Pulmonary artery endothelial cell (primary cell): ENCODE data around the gene RPL41. TPM values are rescaled to one million over a fixed set of nuclear protein-coding genes. Genes with fewer than 3 reads are reported as not detected.
A peak's percentile ranks its signal among the peaks of the same experiment; 100 is the strongest.
"Not testable (repeated sequence)": the region's sequence is repeated elsewhere in the genome, so short reads cannot be mapped to it uniquely, and the experiment has no call there.

ENCODE experiments used
- DNase-seq: peaks from one replicate; pipeline ENCODE4 v3.0.0-alpha.2; 2011; ENCODE audit warnings: low read depth, low spot score
- total RNA-seq: library from RNA; depleted of rRNA; stranded (reverse); fragments of >200 nt; gene quantifications from 2 replicates; pipeline ENCODE4 v1.2.3, GENCODE V29; 2014

Gene RPL41
- total RNA-seq, 1 donor from 2014 or later = 3,966 TPM

DNA sequence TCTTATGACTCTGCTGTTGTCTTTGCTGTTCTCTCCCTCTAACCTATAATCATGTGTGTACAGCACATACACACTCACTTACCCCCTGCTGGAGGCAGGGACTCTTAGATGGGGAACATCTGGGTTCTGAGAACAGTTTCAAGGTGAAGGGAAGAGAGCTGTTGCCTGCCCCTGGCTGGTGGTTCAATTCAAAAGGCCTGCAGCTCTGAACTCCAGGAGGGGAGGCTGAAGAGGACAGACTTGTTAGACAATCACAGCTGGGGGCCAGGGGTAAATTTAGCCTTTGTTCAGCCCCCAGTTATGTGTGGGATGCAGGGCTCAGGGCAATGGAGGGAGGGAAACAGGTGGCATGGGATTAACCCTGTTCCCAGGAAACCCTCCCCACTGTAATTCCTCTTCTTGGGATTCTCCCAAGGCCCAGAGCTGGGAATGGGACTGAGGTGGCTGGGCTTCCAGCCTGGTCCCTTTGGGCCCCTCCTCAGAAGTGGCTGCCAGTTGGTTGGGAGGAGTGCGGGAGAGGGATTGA lies 37.9 kb downstream of the RPL41 start:
- DNase-seq = no peak

- DNase-seq = no peak
Measured at GRCh38 chr12:56154818-56155217, 38.4 kb downstream of the RPL41 start.

- DNase-seq = no peak
Measured at GRCh38 chr12:56155256-56155845, 38.9 kb downstream of the RPL41 start.

DNA sequence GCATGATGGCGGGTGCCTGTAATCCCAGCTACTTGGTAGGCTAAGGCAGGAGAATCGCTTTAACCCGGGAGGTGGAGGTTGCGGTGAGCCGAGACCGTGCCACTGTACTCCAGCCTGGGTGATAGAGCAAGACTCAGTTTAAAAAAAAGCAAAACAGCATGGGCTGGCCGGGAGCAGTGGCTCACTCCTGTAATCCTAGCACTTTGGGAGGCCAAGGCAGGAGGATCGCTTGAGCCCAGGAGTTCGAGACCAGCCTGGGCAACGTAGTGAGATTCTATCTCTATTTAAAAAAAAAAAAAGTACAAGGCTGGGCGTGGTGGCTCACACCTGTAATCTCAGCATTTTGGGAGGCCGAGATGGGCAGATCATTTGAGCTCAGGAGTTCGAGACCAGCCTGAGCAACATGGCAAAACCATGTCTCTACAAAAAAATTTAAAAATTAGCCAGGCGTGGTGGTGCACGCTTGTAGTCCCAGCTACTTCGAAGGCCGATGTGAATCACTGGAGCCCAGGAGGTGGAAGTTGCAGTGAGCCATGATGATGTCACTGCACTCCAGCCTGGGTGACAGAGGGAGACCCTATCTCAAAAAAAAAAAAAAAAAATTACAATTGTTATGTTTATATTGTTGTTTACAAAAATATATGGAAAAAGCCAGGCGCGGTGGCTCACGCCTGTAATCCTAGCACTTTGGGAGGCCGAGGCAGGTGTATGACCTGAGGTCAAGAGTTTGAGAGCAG lies 40.2 kb downstream of the RPL41 start:
- DNase-seq = not testable (repeated sequence)

DNA sequence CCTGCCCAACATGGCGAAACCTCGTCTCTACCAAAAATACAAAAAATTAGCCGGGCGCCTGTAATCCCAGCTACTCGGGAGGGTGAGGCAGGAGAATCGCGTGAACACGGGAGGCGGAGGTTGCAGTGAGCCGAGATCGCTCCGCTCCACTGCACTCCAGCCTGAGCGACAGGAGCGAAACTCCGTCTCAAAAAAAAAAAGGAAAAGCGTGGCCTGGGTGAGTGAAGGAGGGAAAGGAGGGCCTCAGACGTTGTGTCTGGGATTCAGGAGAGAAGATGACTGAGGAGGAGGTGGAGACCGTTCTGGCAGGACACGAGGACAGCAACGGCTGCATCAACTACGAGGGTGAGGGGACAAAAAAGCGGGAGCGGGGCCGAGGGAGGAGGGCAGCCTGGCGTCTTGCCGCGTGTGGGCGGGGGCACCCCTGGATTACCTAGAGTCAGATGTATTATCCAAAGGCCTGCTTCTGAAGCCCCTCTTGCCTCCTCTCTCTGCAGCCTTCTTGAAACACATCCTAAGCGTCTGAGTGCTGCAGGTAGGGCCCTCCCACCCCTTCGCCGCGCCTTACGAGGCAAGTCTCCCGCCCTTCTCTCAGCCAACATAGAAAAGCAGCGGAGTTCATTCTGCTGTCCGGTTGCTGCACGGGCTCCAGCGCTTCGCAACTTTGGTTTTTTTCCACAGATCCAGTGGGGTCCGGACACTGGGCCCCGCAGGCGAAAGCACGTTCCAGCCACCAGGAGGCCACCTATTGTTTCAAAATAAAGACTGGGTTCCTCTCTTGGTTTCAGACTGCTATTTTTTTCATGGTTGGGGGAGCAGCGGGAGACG lies 41.0 kb downstream of the RPL41 start:
- peak; percentile 64 for DNase-seq

DNA sequence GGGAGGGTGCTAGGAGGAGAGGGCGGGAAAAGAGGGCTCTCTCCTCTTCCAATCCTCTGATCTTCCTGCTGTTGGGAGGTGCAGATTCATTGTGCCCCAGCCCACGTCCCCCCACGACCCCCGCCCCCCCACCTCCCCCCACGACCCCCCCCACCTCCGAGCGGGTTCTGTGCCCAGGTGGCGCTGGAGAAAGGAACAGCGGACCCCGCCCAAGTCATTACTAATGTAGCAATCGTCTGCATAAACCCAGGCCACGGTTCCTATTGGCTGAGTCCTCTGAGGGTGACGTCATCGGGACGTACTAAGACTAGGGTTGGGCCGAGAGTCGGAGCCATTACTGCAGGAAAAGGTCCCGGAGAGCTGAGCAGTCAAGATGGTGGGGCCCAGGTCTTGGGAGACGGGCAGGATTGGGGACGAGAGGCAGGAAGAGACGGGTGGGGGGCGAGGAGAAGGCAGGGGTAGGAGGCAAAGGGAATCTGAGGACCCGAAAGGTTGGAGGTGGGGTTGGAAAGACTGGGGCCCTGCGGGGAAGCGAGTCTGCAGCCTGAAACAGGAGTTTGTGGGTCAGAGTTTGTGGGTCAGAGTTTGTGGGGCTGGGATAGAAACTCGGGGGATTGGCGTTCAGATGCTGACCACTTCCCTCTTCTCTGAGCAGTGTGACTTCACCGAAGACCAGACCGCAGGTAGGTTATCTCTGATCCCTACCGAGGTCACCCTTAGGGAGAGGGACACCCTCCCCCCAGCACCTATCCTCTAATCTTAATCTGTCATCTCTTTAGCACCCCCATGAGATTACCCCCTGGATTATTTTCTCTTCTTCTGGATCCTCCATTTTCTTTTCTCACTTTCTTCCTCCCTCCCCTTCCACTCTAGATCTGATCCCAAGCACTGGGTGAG lies 41.8 kb downstream of the RPL41 start, which contains the start of gene MYL6:
Gene MYL6 (plus strand): TSS at position 331 of the 897 bp plus-strand sequence. CDS start 43 bp downstream, at position 374.
- DNase-seq = peak; percentile 93

- DNase-seq = peak; percentile 36
Measured at GRCh38 chr12:56158926-56159461, 42.6 kb downstream of the RPL41 start.

DNA sequence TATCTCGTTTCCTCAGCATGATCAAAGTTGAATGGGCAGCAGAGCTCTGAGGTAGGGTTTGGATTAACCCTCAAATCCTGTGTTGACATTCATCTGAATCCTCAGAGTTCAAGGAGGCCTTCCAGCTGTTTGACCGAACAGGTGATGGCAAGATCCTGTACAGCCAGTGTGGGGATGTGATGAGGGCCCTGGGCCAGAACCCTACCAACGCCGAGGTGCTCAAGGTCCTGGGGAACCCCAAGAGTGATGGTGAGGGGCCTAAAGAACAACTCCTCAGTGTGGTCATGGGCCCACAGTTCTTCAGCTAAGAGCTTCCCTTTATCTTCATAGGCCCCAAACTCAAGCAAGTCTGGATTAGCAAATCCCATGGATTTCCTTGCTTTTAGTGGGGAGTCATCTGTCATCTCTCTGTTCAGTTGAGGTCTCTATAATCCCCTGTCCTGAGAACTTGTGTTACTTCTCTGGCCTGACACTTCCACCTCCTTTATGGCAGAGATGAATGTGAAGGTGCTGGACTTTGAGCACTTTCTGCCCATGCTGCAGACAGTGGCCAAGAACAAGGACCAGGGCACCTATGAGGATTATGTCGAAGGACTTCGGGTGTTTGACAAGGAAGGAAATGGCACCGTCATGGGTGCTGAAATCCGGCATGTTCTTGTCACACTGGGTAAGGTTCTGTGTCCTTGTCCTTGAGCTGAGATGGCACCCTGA lies 43.2 kb downstream of the RPL41 start:
- no peak for DNase-seq

DNA sequence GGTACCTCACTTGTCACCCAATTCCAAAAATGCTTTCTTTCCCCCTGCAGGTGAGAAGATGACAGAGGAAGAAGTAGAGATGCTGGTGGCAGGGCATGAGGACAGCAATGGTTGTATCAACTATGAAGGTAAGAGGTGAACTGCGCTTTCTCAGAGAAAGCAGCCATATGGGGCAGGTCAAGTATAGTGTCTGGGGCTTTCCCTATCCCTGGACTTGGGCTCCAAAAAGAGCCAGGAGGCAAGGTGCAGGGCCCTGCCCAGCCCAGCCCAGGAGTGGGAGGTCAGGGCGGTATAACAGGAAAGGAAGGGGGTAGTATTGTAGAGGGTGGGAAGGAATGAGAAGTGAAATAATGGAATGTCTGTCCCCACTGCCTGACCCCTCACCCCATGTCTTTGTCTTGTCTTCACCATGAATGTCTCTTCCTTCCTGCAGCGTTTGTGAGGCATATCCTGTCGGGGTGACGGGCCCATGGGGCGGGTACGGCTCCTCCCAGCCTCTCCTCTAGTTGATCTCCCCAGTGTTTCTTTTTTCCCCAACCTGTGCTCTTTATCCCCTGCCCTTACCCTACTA lies 43.8 kb downstream of the RPL41 start:
- peak; percentile 66 for DNase-seq

- DNase-seq = no peak
Measured at GRCh38 chr12:56160894-56161689, 44.7 kb downstream of the RPL41 start.

GRCh38 chr12:56161690-56162351 lies 45.4 kb downstream of the RPL41 start:
- DNase-seq = no peak

DNA sequence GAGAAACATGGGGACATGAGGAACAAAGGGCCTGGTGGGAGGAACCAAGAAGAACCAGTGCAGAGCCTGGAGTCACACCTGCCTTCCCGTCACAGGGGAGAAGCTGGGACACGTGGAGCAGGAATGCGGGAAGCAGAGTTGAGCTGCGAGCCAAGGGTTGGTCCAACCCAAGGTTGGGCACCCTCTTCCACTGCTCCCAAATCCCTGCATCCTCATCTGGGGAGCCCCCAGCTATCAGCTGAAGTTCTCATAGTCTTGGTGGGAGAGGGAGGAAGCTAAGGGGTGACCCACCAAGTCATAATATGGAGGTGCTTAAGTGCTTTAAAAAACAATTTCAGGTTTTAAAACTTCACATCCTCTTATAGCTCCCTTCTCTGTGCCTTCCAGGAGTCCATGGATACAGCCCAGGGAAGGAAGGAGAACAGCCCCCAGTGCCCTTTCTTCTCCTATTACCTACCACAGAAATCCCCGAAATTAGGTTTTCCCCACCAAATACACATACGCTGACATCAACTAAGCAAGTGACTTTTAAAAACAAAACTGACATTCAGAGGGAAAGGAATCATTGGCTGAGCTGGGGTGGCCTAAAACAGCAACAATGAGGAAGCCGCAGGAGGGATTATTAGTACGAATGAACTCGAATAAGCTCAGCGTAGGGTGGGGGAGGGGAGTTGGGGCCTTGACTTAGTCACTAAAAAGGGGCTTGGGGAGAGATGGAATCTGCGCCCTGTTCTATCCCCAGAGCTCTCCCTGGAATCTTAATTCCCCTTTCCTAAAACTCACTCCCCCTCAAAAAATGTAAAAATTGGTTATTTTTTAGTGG lies 46.2 kb downstream of the RPL41 start:
- no peak for DNase-seq

DNA sequence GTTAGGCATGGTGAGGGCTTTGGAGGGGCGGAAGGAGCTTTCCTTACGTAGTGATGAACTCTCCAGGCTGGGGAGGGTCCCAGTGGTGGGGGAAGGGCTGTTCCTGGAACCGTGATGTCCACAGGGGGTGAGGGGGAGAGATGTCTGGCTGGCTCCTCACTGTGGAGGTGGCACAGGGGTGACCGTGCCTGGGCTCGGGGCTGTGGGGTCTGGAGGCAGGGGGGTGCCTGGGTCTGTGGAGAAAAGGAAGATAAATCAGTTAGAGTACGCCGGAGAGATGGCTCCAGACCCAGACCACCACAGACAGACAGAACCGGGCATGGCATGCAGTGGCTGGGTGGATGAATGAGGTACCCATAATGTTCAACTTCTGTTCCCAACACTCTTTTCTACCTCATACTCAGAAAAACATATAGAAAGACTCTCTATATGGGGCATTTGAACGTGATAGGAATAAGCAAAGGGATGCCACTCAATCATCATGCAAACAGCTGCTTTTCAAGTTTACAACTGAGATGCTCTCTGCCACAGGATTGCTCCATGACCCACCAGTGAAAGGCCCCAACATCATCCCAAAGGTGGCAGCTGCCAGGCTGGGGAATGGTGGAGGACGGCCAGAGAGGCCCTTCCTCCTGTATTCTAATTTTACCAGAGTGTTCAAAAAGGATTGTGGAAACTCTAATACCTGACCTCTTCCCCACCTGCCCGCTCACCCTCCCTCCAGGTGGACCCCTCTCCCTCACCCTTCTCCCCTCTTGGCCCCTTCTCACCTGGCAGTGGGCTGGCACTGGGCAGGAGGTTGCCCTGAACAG lies 47.3 kb downstream of the RPL41 start:
- DNase-seq = no peak

DNA sequence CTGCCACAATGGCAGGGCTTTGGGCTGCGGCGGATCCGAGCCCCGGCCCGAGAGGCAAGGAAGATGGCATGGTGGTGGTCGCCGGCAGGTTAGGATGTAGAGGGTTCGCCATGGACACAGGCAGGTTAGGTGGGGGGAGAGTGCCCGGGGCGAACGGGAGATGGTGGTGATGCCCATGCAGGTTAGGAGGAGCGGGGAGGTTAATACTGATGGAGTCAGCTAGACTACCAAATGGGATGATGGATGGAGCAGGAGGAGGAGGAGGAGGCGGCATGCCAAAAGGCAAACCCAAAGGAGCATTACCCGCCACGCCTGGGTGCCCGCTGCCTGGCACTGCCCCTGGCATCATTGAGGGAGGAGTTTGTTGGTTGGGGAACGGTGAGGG lies 47.9 kb downstream of the RPL41 start:
- no peak for DNase-seq

GRCh38 chr12:56165369-56165768 lies 48.9 kb downstream of the RPL41 start:
- no peak for DNase-seq
